ENCODE data around the gene FADS1.

FADS1 gene

DNA sequence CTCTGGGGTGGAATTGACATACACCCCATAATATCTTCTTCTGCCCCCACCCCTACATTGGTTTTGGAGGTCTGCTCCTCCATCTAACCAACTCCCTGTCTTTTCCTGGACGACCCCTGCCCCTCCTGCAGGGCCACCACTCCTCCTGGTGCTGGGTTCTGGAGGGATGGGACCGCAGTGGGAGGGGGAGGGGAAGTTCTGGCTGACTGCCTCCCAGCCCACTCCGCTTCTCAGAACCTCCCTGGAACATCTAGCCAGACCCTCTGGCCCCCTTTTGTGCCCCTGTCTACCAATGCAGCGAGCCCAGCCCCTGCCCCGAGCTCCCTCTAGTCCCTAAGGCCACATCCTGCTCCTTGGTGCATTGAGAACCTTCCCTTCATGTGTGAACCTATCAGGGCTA is 63.1 kb downstream of the FADS1 start:
- no peak for DNase-seq (ENCODE audit: low read depth)
- H3K4me3 ChIP-seq (ENCODE audit: control insufficient read depth, low read depth, low read length) = no peak overlapping the region
- TF ChIP-seq, protein P1, sequence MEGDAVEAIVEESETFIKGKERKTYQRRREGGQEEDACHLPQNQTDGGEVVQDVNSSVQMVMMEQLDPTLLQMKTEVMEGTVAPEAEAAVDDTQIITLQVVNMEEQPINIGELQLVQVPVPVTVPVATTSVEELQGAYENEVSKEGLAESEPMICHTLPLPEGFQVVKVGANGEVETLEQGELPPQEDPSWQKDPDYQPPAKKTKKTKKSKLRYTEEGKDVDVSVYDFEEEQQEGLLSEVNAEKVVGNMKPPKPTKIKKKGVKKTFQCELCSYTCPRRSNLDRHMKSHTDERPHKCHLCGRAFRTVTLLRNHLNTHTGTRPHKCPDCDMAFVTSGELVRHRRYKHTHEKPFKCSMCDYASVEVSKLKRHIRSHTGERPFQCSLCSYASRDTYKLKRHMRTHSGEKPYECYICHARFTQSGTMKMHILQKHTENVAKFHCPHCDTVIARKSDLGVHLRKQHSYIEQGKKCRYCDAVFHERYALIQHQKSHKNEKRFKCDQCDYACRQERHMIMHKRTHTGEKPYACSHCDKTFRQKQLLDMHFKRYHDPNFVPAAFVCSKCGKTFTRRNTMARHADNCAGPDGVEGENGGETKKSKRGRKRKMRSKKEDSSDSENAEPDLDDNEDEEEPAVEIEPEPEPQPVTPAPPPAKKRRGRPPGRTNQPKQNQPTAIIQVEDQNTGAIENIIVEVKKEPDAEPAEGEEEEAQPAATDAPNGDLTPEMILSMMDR (conservative IDR thresholded peaks at IDR 0.05; ENCODE audit: control insufficient read depth, insufficient read depth, low read depth, low read length) = no peak

DNA sequence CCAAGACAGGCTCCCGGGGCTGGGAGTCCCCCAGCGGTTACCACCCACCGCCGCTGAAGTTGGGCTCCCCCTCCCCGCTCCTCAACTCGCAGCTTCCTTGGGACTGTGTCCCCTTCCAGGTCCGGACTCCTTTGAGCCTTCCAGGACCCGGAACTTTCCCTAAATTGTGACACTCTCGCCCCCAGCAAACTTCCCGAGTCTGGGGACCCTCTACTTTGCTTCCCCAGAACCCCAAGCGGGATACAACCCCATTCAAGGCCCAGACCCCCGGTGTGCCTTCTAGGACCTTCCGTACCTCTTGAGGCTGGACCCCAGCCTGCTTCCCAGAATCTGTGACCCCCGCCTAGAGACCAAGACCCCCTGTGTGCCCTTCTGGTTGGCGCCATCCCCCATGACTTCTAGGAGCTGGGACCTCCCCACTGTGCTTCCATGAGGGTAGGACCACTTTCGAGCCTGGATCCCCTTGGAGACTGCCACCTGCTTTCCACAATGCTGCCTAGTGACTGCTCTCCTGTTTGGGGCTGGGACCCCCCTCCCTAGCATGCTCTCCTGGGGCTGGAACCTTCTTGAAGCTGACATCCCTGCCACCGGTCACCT is 63.8 kb downstream of the FADS1 start:
- H3K4me3 ChIP-seq (ENCODE audit: control insufficient read depth, low read depth, low read length) = peak overlapping the region; percentile 27

DNA sequence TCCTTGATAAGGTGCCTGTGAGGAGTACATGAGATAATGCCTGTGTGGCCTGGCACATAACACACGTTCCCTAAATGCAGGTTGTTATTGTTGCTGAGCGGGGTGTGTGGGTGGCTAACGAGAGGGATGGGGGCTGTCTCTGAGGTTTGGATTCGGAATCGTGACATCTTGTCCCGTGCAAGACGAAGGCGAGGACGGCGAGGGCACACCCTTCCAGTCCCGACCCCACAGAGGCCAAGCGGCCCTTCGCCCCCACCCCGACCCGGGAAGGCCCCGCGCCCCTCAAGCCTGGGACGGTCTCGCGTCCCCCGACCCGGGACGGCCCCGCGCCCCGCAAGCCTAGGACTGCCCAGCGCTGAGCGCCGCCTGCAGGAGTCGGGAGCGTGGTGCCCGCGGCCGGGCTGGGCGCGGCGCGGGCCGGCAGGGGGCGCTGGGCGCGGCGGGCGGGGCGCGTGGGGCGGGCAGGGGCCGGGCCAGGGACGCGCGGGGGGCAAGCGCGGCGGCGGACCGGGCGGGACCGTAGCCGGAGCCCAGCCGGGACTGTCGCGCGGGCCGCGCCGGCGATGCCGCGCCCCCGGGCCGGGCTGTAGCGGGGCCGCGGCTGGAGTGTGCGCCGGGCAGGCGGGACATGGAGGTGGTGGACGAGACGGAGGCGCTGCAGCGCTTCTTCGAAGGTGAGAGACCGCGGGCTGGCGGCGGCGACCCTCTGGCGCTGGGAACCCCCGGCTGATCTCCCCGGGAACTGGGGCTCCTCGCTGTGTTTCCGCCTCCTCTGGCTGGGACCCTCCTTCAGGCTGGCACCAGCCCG is 64.5 kb downstream of the FADS1 start, which contains the start of gene MYRF:
Gene MYRF, plus strand, starts transcription at position 520 of the 808 bp plus-strand sequence. Its CDS starts 109 bp downstream, at position 629.
- TF ChIP-seq, protein P1 (conservative IDR thresholded peaks at IDR 0.05; ENCODE audit: control insufficient read depth, insufficient read depth, low read depth, low read length) = peak; percentile 28
- peak; percentile 10 for DNase-seq (ENCODE audit: low read depth)
- peak within 1 kb of the TSS; percentile 27 for H3K4me3 ChIP-seq (ENCODE audit: control insufficient read depth, low read depth, low read length)

More for the DNA sequence above, 63.8 kb downstream of the FADS1 start:
- TF ChIP-seq, protein P1 (conservative IDR thresholded peaks at IDR 0.05; ENCODE audit: control insufficient read depth, insufficient read depth, low read depth, low read length) = no peak
- DNase-seq (ENCODE audit: low read depth) = no peak

DNA sequence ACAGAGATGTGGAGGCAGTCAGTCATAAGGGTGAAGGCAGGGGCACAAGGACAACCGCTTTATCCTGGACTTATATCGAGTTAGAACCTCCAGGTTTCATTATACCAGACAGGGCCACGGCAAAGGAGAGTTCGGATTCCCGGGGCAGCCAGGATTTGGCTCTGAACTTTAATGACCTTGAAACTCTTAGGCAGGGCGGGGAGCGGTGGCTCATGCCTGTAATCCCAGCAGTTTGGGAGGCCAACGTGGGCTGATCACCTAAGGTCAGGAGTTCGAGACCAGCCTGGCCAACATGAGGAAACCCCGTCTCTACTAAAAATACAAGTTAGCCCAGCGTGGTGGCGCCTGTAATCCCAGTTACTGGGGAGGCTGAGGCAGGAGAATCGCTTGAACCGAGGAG is 65.4 kb downstream of the FADS1 start:
- no peak for DNase-seq (ENCODE audit: low read depth)
- H3K4me3 ChIP-seq (ENCODE audit: control insufficient read depth, low read depth, low read length) = no peak overlapping the region
- TF ChIP-seq, protein P1 (conservative IDR thresholded peaks at IDR 0.05; ENCODE audit: control insufficient read depth, insufficient read depth, low read depth, low read length) = no peak

DNA sequence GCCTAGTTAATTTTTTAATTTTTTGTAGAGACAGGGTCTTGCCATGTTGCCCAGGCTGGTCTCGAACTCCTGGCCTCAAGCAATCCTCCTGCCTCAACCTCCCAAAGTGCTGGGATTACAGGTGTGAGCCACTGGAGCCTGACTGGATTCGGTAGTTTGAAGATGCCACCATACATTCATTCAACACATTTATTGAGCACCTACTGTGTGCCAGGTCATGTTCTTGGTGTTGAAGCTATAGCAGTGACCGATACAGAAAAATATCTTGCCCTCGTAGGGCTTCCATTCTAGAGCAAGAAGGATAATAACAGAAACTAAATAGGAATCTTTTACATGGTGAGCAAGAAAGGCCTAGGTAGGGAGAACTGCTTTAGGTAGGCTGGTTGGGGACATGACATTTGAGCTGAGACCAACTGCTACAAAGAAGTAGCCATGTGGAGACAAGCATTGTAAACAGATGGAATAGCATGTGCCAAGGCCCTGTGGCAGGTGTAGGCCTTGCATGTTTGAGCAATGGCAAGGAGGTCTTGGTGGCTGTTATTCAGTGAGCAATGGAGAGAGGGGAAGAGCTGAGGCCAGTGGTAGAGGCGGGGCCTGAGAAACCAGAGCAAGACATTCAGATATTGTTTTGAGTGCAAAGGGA is 66.1 kb downstream of the FADS1 start:
- TF ChIP-seq, protein P1 (conservative IDR thresholded peaks at IDR 0.05; ENCODE audit: control insufficient read depth, insufficient read depth, low read depth, low read length) = no peak
- no peak for DNase-seq (ENCODE audit: low read depth)
- H3K4me3 ChIP-seq (ENCODE audit: control insufficient read depth, low read depth, low read length) = no peak overlapping the region
